ENCODE data around the gene RBM6.

Gene RBM6

DNA sequence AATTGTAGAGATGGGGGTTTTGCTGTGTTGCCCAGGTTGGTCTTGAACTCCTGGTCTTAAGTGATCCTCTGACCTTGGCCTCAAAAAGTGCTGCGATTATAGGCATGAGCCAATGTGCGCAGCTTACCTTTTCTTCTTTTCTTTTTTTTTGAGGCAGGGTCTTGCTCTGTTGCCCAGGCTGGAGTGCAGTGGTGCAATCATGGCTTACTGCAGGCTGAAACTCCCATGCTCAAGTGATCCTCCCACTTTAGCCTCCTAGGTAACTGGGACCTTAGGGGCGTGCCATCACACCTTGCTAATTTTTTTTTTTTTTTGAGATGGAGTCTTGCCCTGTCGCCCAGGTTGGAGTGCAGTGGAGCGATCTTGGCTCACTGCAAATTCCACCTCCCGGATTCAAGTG lies 13.0 kb downstream of the RBM6 start:
- Histone ChIP-seq H3K36me3 (ENCODE audit: insufficient read depth, low read depth, low read length) (no peaks in the 10 kb centered on the region), H3K4me1 (ENCODE audit: insufficient read depth, low read length) (no peaks in the 10 kb centered on the region), H3K27ac (ENCODE audit: low read length) (no peak overlapping the region), H3K4me3 (ENCODE audit: low read length) (no peak overlapping the region), H3K27me3 (ENCODE audit: insufficient read depth, low read length) (no peaks in the 10 kb centered on the region), H3K9me3 (ENCODE audit: insufficient read depth, low read depth, low read length) (no peaks in the 10 kb centered on the region), H3K9ac (ENCODE audit: low read depth, low read length) (no peak overlapping the region)

DNA sequence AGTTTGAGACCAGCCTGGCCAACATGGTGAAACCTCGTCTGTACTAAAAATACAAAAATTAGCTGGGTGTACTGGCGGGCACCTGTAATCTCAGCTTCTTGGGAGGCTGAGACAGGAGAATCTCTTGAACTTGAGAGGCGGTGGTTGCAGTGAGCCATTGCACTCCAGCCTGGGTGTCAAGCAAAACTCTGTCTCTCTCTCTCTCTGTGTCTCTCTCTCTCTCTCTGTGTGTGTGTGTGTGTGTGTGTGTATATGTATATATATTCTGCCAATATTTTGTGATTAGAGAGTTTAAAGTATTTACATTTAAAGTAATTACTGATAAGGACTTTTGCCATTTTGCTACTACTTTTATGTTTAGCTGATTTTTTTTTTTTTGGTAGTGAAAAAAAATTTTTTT lies 15.7 kb downstream of the RBM6 start:
- Histone ChIP-seq H3K27me3 (ENCODE audit: insufficient read depth, low read length) (no peaks in the 10 kb centered on the region), H3K9me3 (ENCODE audit: insufficient read depth, low read depth, low read length) (no peaks in the 10 kb centered on the region), H3K4me3 (ENCODE audit: low read length) (no peak overlapping the region), H3K27ac (ENCODE audit: low read length) (no peak overlapping the region), H3K9ac (ENCODE audit: low read depth, low read length) (no peak overlapping the region), H3K36me3 (ENCODE audit: insufficient read depth, low read depth, low read length) (no peaks in the 10 kb centered on the region), H3K4me1 (ENCODE audit: insufficient read depth, low read length) (no peaks in the 10 kb centered on the region)

DNA sequence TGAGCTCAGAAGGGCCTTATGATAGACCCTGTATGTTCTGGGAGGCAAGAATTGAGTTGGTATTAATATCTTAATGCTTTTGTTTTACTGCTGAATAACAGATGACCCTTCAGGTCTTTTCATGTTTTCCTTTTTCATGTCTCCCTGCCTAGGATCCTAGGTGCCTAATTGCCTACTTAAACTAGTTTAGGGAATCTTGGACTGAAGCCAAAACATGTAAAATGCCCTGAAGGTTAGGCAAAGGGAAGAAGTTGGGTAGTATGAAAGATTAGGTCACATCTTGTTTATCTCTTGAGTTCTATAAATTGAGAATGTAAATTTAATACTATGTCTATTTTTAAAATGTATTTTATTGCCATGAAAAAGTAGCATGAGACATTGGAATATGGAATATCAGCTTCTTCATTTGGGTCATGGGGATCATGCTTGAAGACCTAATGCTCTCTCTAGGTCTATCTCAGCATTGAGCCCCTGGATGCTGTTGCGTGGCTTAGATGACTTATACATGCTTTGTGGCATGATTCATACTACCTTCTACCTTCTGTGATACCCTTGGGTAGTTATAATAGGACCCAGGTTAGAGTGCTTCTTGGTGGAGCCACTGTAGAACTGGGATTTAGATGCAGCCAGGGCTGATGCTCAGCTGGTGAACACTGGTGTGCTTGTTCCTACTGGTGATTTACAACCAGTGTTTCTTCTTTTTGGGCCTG lies 26.4 kb downstream of the RBM6 start:
- no peak overlapping the region for H3K4me3 ChIP-seq (ENCODE audit: low read length)
- H3K27ac ChIP-seq (ENCODE audit: low read length): no peak overlapping the region
- no peak overlapping the region for H3K9ac ChIP-seq (ENCODE audit: low read depth, low read length)
- peaks cover 38% of the 10 kb centered on the region for H3K36me3 ChIP-seq (ENCODE audit: insufficient read depth, low read depth, low read length)
- no peaks in the 10 kb centered on the region for H3K4me1 ChIP-seq (ENCODE audit: insufficient read depth, low read length)
- H3K9me3 ChIP-seq (ENCODE audit: insufficient read depth, low read depth, low read length): no peaks in the 10 kb centered on the region
- no peaks in the 10 kb centered on the region for H3K27me3 ChIP-seq (ENCODE audit: insufficient read depth, low read length)

DNA sequence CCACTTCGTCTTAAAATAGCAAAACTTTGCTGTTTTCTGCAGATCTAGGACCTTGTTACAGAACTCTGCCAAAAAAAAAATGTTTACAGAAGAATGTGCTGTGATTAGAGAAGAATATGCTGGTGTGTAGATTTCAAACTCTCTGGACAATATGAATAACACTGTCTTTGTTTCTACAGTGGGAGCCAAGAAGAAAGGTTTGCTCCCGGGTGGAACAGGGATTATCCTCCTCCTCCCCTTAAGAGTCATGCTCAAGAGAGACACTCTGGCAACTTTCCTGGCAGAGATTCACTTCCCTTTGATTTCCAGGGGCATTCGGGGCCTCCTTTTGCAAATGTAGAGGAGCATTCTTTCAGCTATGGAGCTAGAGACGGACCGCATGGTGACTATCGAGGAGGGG lies 27.3 kb downstream of the RBM6 start:
- Histone ChIP-seq H3K9me3 (ENCODE audit: insufficient read depth, low read depth, low read length) (no peaks in the 10 kb centered on the region), H3K36me3 (ENCODE audit: insufficient read depth, low read depth, low read length) (peaks cover 47% of the 10 kb centered on the region), H3K27me3 (ENCODE audit: insufficient read depth, low read length) (no peaks in the 10 kb centered on the region), H3K4me3 (ENCODE audit: low read length) (no peak overlapping the region), H3K4me1 (ENCODE audit: insufficient read depth, low read length) (no peaks in the 10 kb centered on the region), H3K9ac (ENCODE audit: low read depth, low read length) (no peak overlapping the region), H3K27ac (ENCODE audit: low read length) (no peak overlapping the region)

DNA sequence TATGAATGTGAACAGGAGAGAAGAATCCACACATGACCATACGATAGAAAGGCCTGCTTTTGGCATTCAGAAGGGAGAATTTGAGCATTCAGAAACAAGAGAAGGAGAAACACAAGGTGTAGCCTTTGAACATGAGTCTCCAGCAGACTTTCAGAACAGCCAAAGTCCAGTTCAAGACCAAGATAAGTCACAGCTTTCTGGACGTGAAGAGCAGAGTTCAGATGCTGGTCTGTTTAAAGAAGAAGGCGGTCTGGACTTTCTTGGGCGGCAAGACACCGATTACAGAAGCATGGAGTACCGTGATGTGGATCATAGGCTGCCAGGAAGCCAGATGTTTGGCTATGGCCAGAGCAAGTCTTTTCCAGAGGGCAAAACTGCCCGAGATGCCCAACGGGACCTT lies 28.4 kb downstream of the RBM6 start:
- Histone ChIP-seq H3K27ac (ENCODE audit: low read length) (no peak overlapping the region), H3K4me1 (ENCODE audit: insufficient read depth, low read length) (no peaks in the 10 kb centered on the region), H3K9ac (ENCODE audit: low read depth, low read length) (no peak overlapping the region), H3K4me3 (ENCODE audit: low read length) (no peak overlapping the region), H3K36me3 (ENCODE audit: insufficient read depth, low read depth, low read length) (peaks cover 51% of the 10 kb centered on the region), H3K27me3 (ENCODE audit: insufficient read depth, low read length) (no peaks in the 10 kb centered on the region), H3K9me3 (ENCODE audit: insufficient read depth, low read depth, low read length) (no peaks in the 10 kb centered on the region)

DNA sequence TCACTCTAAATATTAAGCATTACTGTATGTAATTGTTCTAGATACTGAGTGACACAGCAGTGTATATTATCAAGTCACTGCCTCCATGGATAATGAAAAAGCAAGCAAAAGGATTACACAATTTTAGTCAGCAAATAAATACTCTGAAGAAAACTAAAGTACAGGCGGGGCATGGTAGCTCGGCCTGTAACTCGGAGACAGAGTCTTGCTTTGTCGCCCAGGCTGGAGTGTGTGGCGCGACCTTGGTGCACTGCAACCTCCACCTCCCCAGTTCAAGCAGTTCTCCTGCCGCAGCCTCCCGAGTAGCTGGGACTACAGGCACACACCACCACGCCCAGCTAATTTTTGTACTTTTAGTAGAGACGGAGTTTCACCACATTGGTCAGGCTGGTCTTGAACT lies 32.7 kb downstream of the RBM6 start:
- Histone ChIP-seq H3K36me3 (ENCODE audit: insufficient read depth, low read depth, low read length) (peaks cover 42% of the 10 kb centered on the region), H3K4me1 (ENCODE audit: insufficient read depth, low read length) (peaks cover 4% of the 10 kb centered on the region; the same call in 1 of the 2 replicates), H3K9me3 (ENCODE audit: insufficient read depth, low read depth, low read length) (no peaks in the 10 kb centered on the region), H3K27me3 (ENCODE audit: insufficient read depth, low read length) (no peaks in the 10 kb centered on the region), H3K9ac (ENCODE audit: low read depth, low read length) (no peak overlapping the region), H3K27ac (ENCODE audit: low read length) (no peak overlapping the region), H3K4me3 (ENCODE audit: low read length) (no peak overlapping the region)

DNA sequence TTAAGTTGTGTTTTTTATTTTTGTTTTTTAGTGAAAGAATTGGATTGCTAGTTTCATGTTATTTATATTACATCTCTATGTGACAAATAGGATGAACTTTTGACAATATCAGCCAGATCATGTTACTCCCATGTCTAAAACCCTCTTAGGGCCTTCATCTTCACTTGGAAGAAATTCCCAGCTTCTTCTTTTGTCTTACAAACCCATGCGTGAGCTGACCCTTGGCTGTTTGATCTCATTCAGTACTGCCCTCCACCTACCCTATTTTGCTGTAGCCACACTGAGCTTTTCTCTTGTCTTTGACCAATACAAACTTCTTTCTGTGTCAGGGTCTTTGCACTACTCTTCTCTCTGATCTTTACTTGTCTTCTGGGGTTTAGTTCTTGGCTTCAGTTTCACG lies 37.0 kb downstream of the RBM6 start:
- Histone ChIP-seq H3K4me3 (ENCODE audit: low read length) (no peak overlapping the region), H3K9me3 (ENCODE audit: insufficient read depth, low read depth, low read length) (no peaks in the 10 kb centered on the region), H3K27ac (ENCODE audit: low read length) (no peak overlapping the region), H3K4me1 (ENCODE audit: insufficient read depth, low read length) (peaks cover 4% of the 10 kb centered on the region; the same call in 1 of the 2 replicates), H3K36me3 (ENCODE audit: insufficient read depth, low read depth, low read length) (peaks cover 51% of the 10 kb centered on the region), H3K27me3 (ENCODE audit: insufficient read depth, low read length) (no peaks in the 10 kb centered on the region), H3K9ac (ENCODE audit: low read depth, low read length) (no peak overlapping the region)

DNA sequence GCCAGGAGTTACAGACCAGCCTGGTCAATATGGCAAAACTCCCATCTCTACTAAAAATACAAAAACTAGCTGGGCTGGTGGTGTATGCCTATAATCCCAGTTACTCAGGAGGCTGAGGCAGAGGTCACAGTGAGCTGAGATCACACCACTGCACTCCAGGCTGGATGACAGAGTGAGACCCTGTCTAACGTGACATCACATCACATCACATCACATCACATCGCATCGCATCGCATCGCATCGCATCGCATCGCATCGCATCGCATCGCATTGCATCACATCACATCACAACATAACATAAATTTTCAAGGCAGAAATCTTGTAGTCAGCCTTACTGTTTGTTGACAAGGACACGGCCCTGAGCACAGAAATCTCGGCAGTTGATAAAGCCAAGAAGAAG lies 44.4 kb downstream of the RBM6 start:
- Histone ChIP-seq H3K4me1 (ENCODE audit: insufficient read depth, low read length) (no peaks in the 10 kb centered on the region), H3K9me3 (ENCODE audit: insufficient read depth, low read depth, low read length) (no peaks in the 10 kb centered on the region), H3K27ac (ENCODE audit: low read length) (no peak overlapping the region), H3K4me3 (ENCODE audit: low read length) (no peak overlapping the region), H3K27me3 (ENCODE audit: insufficient read depth, low read length) (no peaks in the 10 kb centered on the region), H3K9ac (ENCODE audit: low read depth, low read length) (no peak overlapping the region), H3K36me3 (ENCODE audit: insufficient read depth, low read depth, low read length) (peaks cover 12% of the 10 kb centered on the region)

DNA sequence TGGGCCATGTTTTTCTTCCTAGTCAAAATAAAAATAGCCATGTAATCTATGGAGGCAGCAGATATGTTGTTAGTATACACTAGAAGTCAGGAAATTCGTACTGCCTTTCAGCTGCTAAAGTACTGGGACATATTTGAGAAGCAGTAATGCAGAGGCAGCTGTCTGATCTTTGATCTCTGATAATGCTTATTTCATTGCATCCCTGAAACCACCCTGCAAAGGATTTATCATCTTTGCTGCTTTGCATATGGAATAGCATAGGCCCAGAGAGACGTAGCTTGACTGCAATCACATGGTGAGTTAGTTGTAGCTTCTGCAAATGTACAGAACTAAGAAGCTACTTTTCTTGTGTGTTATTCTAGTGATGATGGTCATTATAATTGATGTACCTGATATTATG lies 52.4 kb downstream of the RBM6 start:
- Histone ChIP-seq H3K9ac (ENCODE audit: low read depth, low read length) (no peak overlapping the region), H3K27ac (ENCODE audit: low read length) (no peak overlapping the region), H3K4me1 (ENCODE audit: insufficient read depth, low read length) (no peaks in the 10 kb centered on the region), H3K4me3 (ENCODE audit: low read length) (no peak overlapping the region), H3K9me3 (ENCODE audit: insufficient read depth, low read depth, low read length) (no peaks in the 10 kb centered on the region), H3K36me3 (ENCODE audit: insufficient read depth, low read depth, low read length) (peaks cover 11% of the 10 kb centered on the region; the same call in 1 of the 2 replicates), H3K27me3 (ENCODE audit: insufficient read depth, low read length) (no peaks in the 10 kb centered on the region)

DNA sequence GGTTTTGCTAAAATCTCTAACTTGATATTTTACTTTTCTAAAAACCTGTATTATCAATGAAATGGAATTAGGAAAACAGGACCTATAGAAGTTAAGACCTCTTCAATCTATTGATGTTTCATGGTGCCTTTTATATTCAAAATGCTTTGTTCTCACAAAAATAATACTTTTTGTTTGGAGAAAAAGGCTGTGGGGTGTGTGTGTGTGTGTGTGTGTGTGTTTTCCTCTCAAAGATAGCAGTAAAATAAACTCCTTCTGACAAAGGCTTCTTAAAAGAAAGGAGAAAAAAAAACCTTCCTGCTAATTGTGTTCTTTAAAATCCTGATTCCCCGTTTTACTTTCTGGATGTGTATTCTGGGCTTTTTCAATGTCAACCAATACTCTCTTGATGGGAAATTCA lies 54.5 kb downstream of the RBM6 start:
- H3K27me3 ChIP-seq (ENCODE audit: insufficient read depth, low read length): no peaks in the 10 kb centered on the region
- H3K9me3 ChIP-seq (ENCODE audit: insufficient read depth, low read depth, low read length): no peaks in the 10 kb centered on the region
- H3K27ac ChIP-seq (ENCODE audit: low read length): no peak overlapping the region
- H3K9ac ChIP-seq (ENCODE audit: low read depth, low read length): no peak overlapping the region
- H3K36me3 ChIP-seq (ENCODE audit: insufficient read depth, low read depth, low read length): peaks cover 12% of the 10 kb centered on the region; the same call in 1 of the 2 replicates
- H3K4me3 ChIP-seq (ENCODE audit: low read length): no peak overlapping the region
- H3K4me1 ChIP-seq (ENCODE audit: insufficient read depth, low read length): no peaks in the 10 kb centered on the region; the same call in 1 of the 2 replicates

DNA sequence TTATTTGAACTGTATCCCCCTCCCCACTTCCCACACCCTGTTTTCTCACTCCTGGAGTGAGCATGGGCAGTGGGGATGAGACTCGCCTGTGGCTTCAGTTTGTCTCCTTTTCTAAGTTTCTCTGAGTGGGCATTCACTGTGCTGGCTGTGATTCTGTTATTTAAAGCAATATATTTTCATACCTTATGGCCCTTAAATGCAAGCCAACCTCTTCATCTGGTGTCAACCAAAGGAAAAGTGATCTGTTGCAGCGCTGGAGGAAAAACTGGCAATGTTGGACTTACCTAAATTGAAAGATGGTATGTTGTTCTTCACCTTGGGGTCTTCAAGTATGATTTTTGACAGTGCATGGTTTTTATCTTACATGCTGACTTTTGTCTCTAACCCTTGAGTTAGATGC lies 56.1 kb downstream of the RBM6 start:
- Histone ChIP-seq H3K9me3 (ENCODE audit: insufficient read depth, low read depth, low read length) (no peaks in the 10 kb centered on the region), H3K9ac (ENCODE audit: low read depth, low read length) (no peak overlapping the region), H3K27ac (ENCODE audit: low read length) (no peak overlapping the region), H3K27me3 (ENCODE audit: insufficient read depth, low read length) (no peaks in the 10 kb centered on the region), H3K4me1 (ENCODE audit: insufficient read depth, low read length) (no peaks in the 10 kb centered on the region; the same call in 1 of the 2 replicates), H3K4me3 (ENCODE audit: low read length) (no peak overlapping the region), H3K36me3 (ENCODE audit: insufficient read depth, low read depth, low read length) (peaks cover 16% of the 10 kb centered on the region; the same call in 1 of the 2 replicates)

DNA sequence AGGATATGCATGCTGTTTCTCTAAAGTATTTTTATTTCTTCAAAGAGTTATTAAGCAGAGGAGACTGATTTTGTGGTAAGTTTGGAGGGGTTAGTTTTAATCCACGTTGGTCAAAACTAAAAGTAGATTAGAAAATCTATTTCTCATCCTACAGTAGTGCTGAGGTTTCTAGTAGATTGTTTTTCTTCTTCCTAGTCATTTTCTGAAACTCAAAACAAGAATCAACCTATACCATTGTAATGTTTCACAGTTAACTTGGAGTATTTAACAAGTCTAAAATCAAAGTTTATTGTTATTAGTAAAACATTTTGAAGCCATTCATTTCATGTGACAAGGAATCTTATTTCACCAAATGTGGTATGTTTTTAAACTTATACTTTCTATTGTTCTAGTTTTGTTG lies 57.9 kb downstream of the RBM6 start:
- Histone ChIP-seq H3K27ac (ENCODE audit: low read length) (no peak overlapping the region), H3K9me3 (ENCODE audit: insufficient read depth, low read depth, low read length) (no peaks in the 10 kb centered on the region), H3K4me3 (ENCODE audit: low read length) (no peak overlapping the region), H3K27me3 (ENCODE audit: insufficient read depth, low read length) (no peaks in the 10 kb centered on the region), H3K36me3 (ENCODE audit: insufficient read depth, low read depth, low read length) (peaks cover 25% of the 10 kb centered on the region; the same call in 1 of the 2 replicates), H3K4me1 (ENCODE audit: insufficient read depth, low read length) (no peaks in the 10 kb centered on the region; the same call in 1 of the 2 replicates), H3K9ac (ENCODE audit: low read depth, low read length) (no peak overlapping the region)

Measured in iPS-20b (cell line).